HepG2 (cell line): ENCODE results near the gene BSG. TPM values are rescaled to one million over a fixed set of nuclear protein-coding genes. Genes with fewer than 3 reads are reported as not detected.

Experiments used
- BRD4 ChIP-seq: sonication (generic); formaldehyde crosslinking; IDR thresholded peaks from 2 replicates; pipeline ENCODE4 v1.4.0; 2020; ENCODE audit warnings: missing genetic modification reagents
- CTCF ChIP-seq: sonication (generic); formaldehyde crosslinking; IDR thresholded peaks from 2 replicates; pipeline ENCODE4 v1.5.0; 2020; ENCODE audit warnings: mild to moderate bottlenecking, missing genetic modification reagents, moderate library complexity
- HMGXB4 ChIP-seq, 2 experiments: sonication (generic) in 1 of 2; formaldehyde crosslinking in 1 of 2; IDR thresholded peaks; 2 replicates each; pipeline versions ENCODE4 v1.4.0 to v1.6.1; 2018 to 2020; ENCODE audit warnings: missing genetic modification reagents in 2 of 2, borderline replicate concordance in 1 of 2, low read depth in 1 of 2, mild to moderate bottlenecking in 1 of 2, missing biosample characterization in 1 of 2
- HNF4A ChIP-seq: sonication (generic); formaldehyde crosslinking; IDR thresholded peaks from 2 replicates; pipeline ENCODE4 v1.4.0; 2020; ENCODE audit warnings: missing genetic modification reagents
- MYC ChIP-seq: sonication (generic); formaldehyde crosslinking; IDR thresholded peaks from 2 replicates; pipeline ENCODE4 v1.9.0; 2021; ENCODE audit warnings: missing genetic modification reagents, borderline replicate concordance
- PITX1 ChIP-seq: sonication (generic); formaldehyde crosslinking; IDR thresholded peaks from 2 replicates; pipeline ENCODE4 v1.5.1; 2020; ENCODE audit warnings: mild to moderate bottlenecking, missing genetic modification reagents
- RAD21 ChIP-seq: fragments of 450-650 bp; formaldehyde crosslinking; IDR thresholded peaks from 2 replicates; pipeline ENCODE4 v1.5.0; 2020; ENCODE audit warnings: mild to moderate bottlenecking
- RNF2 ChIP-seq: fragments of 450-650 bp; conservative IDR thresholded peaks from 2 replicates; pipeline ENCODE4 v1.6.1; 2016; ENCODE audit warnings: low read depth
- SKIL ChIP-seq: sonication (generic); formaldehyde crosslinking; IDR thresholded peaks from 2 replicates; pipeline ENCODE4 v1.8.0; 2022; ENCODE audit warnings: missing genetic modification reagents, mild to moderate bottlenecking, moderate library complexity, borderline replicate concordance
- THAP9 ChIP-seq: sonication (generic); formaldehyde crosslinking; IDR thresholded peaks from 2 replicates; pipeline ENCODE4; 2020; ENCODE audit warnings: missing genetic modification reagents, mild to moderate bottlenecking, borderline replicate concordance
- ZBTB26 ChIP-seq: IDR thresholded peaks from 2 replicates; pipeline ENCODE4 v1.6.1; 2016; ENCODE audit warnings: missing compliant biosample characterization, missing genetic modification reagents, borderline replicate concordance
- ZBTB7B ChIP-seq: sonication (generic); formaldehyde crosslinking; IDR thresholded peaks from 2 replicates; pipeline ENCODE4 v1.4.0; 2020; ENCODE audit warnings: missing genetic modification reagents
- ZFP91 ChIP-seq: sonication (generic); formaldehyde crosslinking; IDR thresholded peaks from 2 replicates; pipeline ENCODE4 v1.9.0; 2022; ENCODE audit warnings: missing genetic modification reagents, mild to moderate bottlenecking, borderline replicate concordance
- ZNF747 ChIP-seq: sonication (generic); formaldehyde crosslinking; IDR thresholded peaks from 2 replicates; pipeline ENCODE4 v1.8.1; 2023; ENCODE audit warnings: missing genetic modification reagents, mild to moderate bottlenecking, borderline replicate concordance
- ZNF792 ChIP-seq: IDR thresholded peaks from 2 replicates; pipeline ENCODE4 v1.6.1; 2016
- ZNF891 ChIP-seq: sonication (generic); formaldehyde crosslinking; IDR thresholded peaks from 2 replicates; pipeline ENCODE4 v1.5.0; 2020; ENCODE audit warnings: mild to moderate bottlenecking, missing genetic modification reagents
- polyA plus RNA-seq, 8 experiments: library from polyadenylated mRNA; depleted of rRNA in 3 of 8; stranded (reverse) in 7 of 8; unstranded in 1 of 8; fragments of >200 nt; fragmentation: Illumina TruSeq in 4 of 8; extraction: Trizol in 4 of 8; gene quantifications; 2 replicates each; pipeline versions ENCODE4 v1.2.1 to v1.2.3, GENCODE V29; 2011 to 2016; ENCODE audit warnings: low read depth in 4 of 8, missing spikeins in 1 of 8, mixed read lengths in 1 of 8; ENCODE audit not compliant: insufficient read depth in 1 of 8
- total RNA-seq, 5 experiments: library from RNA; depleted of rRNA; stranded (reverse); fragments of >200 nt; fragmentation: Illumina TruSeq; extraction: Trizol; gene quantifications; 2 replicates each; pipeline ENCODE4 v1.2.3, GENCODE V29; 2016; ENCODE audit warnings: low read depth in 1 of 5

Gene BSG
- total and polyA plus RNA-seq, 2 of the 13 experiments (the other 11 are each of a cell fraction or from before 2014, with no cell fraction given), result 309 to 754 TPM

- peak; percentile 73 for TF ChIP-seq SKIL (CRISPR knock-in tag)
- peak; percentile 41; the same call in 1 of the 2 replicates for TF ChIP-seq BRD4 (CRISPR knock-in tag)
- 0 out of 2 replicates have a peak, but pooled peaks have one; percentile 19 for TF ChIP-seq THAP9 (CRISPR knock-in tag)
- peak; percentile 64 for TF ChIP-seq PITX1
- peak; percentile 81; the same call in 1 of the 2 replicates for TF ChIP-seq ZBTB26
- TF ChIP-seq MYC, result peak; percentile 65; the same call in 1 of the 2 replicates
- TF ChIP-seq ZFP91 (CRISPR knock-in tag), result peak; percentile 65; the same call in 1 of the 2 replicates
- peak; percentile 67 for TF ChIP-seq ZBTB7B (CRISPR knock-in tag)
- TF ChIP-seq CTCF, result no peak
- peak; percentile 31 to 33; a peak in 2 of 4 replicates for TF ChIP-seq HMGXB4 (CRISPR knock-in tag; IDR thresholded peaks at IDR 0.05; ENCODE audit: borderline replicate concordance in 1 of 2, low read depth in 1 of 2)
- peak; percentile 45; the same call in 1 of the 2 replicates for TF ChIP-seq ZNF747
- 0 out of 2 replicates have a peak, but pooled peaks have one; percentile 33 for TF ChIP-seq RNF2
- peak; percentile 29; the same call in 1 of the 2 replicates for TF ChIP-seq RAD21 (CRISPR knock-in tag)
- TF ChIP-seq ZNF891, result peak; percentile 77; the same call in 1 of the 2 replicates
- 0 out of 2 replicates have a peak, but pooled peaks have one; percentile 23 for TF ChIP-seq ZNF792
- TF ChIP-seq HNF4A (CRISPR knock-in tag), result no peak
Observed at GRCh38 chr19:570937-571565, 1.3 kb upstream of the BSG start (continued).
